ENCODE results near the gene P3H1. TPM values are rescaled to one million over a fixed set of nuclear protein-coding genes. Genes with fewer than 3 reads are reported as not detected.

The P3H1 gene
- total and polyA plus RNA-seq, 2 experiments from 2014 or later: 102 to 192 TPM

GRCh38 chr1:42765832-42766740 lies 742 bp downstream of the P3H1 start:
- Histone ChIP-seq H3K4me3 (peak overlapping the region; percentile 65), H3K27ac (peak overlapping the region; percentile 84), H3K36me3 (replicated peaks; ENCODE audit: insufficient read depth, low read depth) (no peaks in the 10 kb centered on the region), H3K27me3 (no peaks in the 10 kb centered on the region), H3K4me2 (peak overlapping the region; percentile 85), H3K9me2 (replicated peaks; ENCODE audit: insufficient read depth) (no peaks in the 10 kb centered on the region), H3K9me3 (ENCODE audit: low read depth) (no peaks in the 10 kb centered on the region), H3K4me1 (ENCODE audit: insufficient read depth) (peaks cover 10% of the 10 kb centered on the region), H2AFZ (peak overlapping the region; percentile 16), H3K79me2 (peaks cover 82% of the 10 kb centered on the region), H4K20me1 (ENCODE audit: insufficient read depth, poor library complexity, severe bottlenecking) (peaks cover 6% of the 10 kb centered on the region)
- DNase-seq (ENCODE audit: low spot score): peak; percentile 83
- TF ChIP-seq EZH2phosphoT487 (IDR thresholded peaks at IDR 0.05; ENCODE audit: low read depth, severe bottlenecking, unreplicated experiment): no peak
- TF ChIP-seq CTCF (IDR thresholded peaks at IDR 0.05; ENCODE audit: poor library complexity): peak; percentile 55
- WGBS (ENCODE audit: low lambda C conversion rate, missing lambda C conversion rate): 1% methylated on average over 44 of the region's 44 CpGs

GRCh38 chr1:42765269-42765668 lies 1.6 kb downstream of the P3H1 start:
- no peaks in the 10 kb centered on the region for H3K9me3 ChIP-seq (ENCODE audit: low read depth)
- peak overlapping the region; percentile 65 for H3K4me3 ChIP-seq
- TF ChIP-seq CTCF (IDR thresholded peaks at IDR 0.05; ENCODE audit: poor library complexity) (no peak), EZH2phosphoT487 (IDR thresholded peaks at IDR 0.05; ENCODE audit: low read depth, severe bottlenecking, unreplicated experiment) (no peak), EZH2 (IDR thresholded peaks at IDR 0.05; ENCODE audit: borderline replicate concordance) (no peak)
- peak overlapping the region; percentile 85 for H3K4me2 ChIP-seq
- peaks cover 74% of the 10 kb centered on the region for H3K79me2 ChIP-seq
- WGBS (ENCODE audit: low lambda C conversion rate, missing lambda C conversion rate): 21% methylated on average over 7 of the region's 7 CpGs
- peaks cover 6% of the 10 kb centered on the region for H4K20me1 ChIP-seq (ENCODE audit: insufficient read depth, poor library complexity, severe bottlenecking)
- no peaks in the 10 kb centered on the region for H3K27me3 ChIP-seq
- peaks cover 10% of the 10 kb centered on the region for H3K4me1 ChIP-seq (ENCODE audit: insufficient read depth)
- no peak for DNase-seq (ENCODE audit: low spot score)
- peak overlapping the region; percentile 84 for H3K27ac ChIP-seq
- H3K36me3 ChIP-seq (replicated peaks; ENCODE audit: insufficient read depth, low read depth): no peaks in the 10 kb centered on the region
- peak overlapping the region; percentile 20 for H2AFZ ChIP-seq
- no peaks in the 10 kb centered on the region for H3K9me2 ChIP-seq (replicated peaks; ENCODE audit: insufficient read depth)

GRCh38 chr1:42762269-42762668 lies 4.6 kb downstream of the P3H1 start:
- Histone ChIP-seq H3K27ac (no peak overlapping the region), H2AFZ (no peak overlapping the region), H3K9me3 (ENCODE audit: low read depth) (no peaks in the 10 kb centered on the region), H4K20me1 (ENCODE audit: insufficient read depth, poor library complexity, severe bottlenecking) (peaks cover 6% of the 10 kb centered on the region), H3K9me2 (replicated peaks; ENCODE audit: insufficient read depth) (no peaks in the 10 kb centered on the region), H3K4me2 (no peak overlapping the region), H3K4me3 (no peak overlapping the region), H3K36me3 (replicated peaks; ENCODE audit: insufficient read depth, low read depth) (no peaks in the 10 kb centered on the region), H3K27me3 (no peaks in the 10 kb centered on the region), H3K4me1 (ENCODE audit: insufficient read depth) (no peaks in the 10 kb centered on the region), H3K79me2 (peaks cover 48% of the 10 kb centered on the region)
- no peak for TF ChIP-seq CTCF (IDR thresholded peaks at IDR 0.05; ENCODE audit: poor library complexity)
- no peak for TF ChIP-seq EZH2phosphoT487 (IDR thresholded peaks at IDR 0.05; ENCODE audit: low read depth, severe bottlenecking, unreplicated experiment)
- TF ChIP-seq EZH2 (IDR thresholded peaks at IDR 0.05; ENCODE audit: borderline replicate concordance): no peak
- no peak for DNase-seq (ENCODE audit: low spot score)
- 86% methylated on average over 5 of the region's 5 CpGs for WGBS (ENCODE audit: low lambda C conversion rate, missing lambda C conversion rate)

Measured in hepatocyte (in vitro differentiated cells).